Parathyroid adenoma (tissue), 2 donors: ENCODE data around the gene STAMBP.
"Not testable (repeated sequence)": the region's sequence is repeated elsewhere in the genome, so short reads cannot be mapped to it uniquely, and the experiment has no call there.

ENCODE experiments used
- H2AFZ ChIP-seq: fragments of 300-600 bp; sonication (generic); one replicate; pipeline ENCODE4 v1.7.0; 2017; ENCODE audit warnings: antibody characterized with exemption, mild to moderate bottlenecking
- H3K27ac ChIP-seq: fragments of 300-600 bp; sonication (generic); one replicate; pipeline ENCODE4 v1.7.0; 2017
- H3K27me3 ChIP-seq: fragments of 300-600 bp; sonication (generic); one replicate; pipeline ENCODE4 v1.7.0; 2017; ENCODE audit warnings: low read length; ENCODE audit not compliant: control insufficient read depth, insufficient read depth
- H3K36me3 ChIP-seq: fragments of 300-600 bp; sonication (generic); one replicate; pipeline ENCODE4 v1.7.0; 2017; ENCODE audit warnings: low read length; ENCODE audit not compliant: control insufficient read depth, insufficient read depth
- H3K4me1 ChIP-seq: fragments of 300-600 bp; sonication (generic); one replicate; pipeline ENCODE4 v1.7.0; 2017; ENCODE audit warnings: control low read depth
- H3K4me2 ChIP-seq: fragments of 300-600 bp; sonication (generic); one replicate; pipeline ENCODE4 v1.7.0; 2017; ENCODE audit warnings: low read length
- H3K4me3 ChIP-seq: fragments of 300-600 bp; sonication (generic); one replicate; pipeline ENCODE4 v1.7.0; 2017; ENCODE audit warnings: low read depth, low read length
- H3K79me2 ChIP-seq: fragments of 300-600 bp; sonication (generic); one replicate; pipeline ENCODE4 v1.7.0; 2017; ENCODE audit warnings: control low read depth
- H3K9ac ChIP-seq: fragments of 300-600 bp; sonication (generic); one replicate; pipeline ENCODE4 v1.7.0; 2017; ENCODE audit warnings: mild to moderate bottlenecking
- H3K9me3 ChIP-seq: fragments of 300-600 bp; sonication (generic); one replicate; pipeline ENCODE4 v1.7.0; 2017; ENCODE audit warnings: low read length; ENCODE audit not compliant: control insufficient read depth
- TF ChIP-seq, protein P1 (sequence below): fragments of 300-600 bp; sonication (generic); IDR thresholded peaks from one replicate; pipeline ENCODE4 v1.7.0; 2017; ENCODE audit warnings: antibody characterized with exemption, mild to moderate bottlenecking
- donor health status: primary hyperparathyroidism.

Gene STAMBP

DNA sequence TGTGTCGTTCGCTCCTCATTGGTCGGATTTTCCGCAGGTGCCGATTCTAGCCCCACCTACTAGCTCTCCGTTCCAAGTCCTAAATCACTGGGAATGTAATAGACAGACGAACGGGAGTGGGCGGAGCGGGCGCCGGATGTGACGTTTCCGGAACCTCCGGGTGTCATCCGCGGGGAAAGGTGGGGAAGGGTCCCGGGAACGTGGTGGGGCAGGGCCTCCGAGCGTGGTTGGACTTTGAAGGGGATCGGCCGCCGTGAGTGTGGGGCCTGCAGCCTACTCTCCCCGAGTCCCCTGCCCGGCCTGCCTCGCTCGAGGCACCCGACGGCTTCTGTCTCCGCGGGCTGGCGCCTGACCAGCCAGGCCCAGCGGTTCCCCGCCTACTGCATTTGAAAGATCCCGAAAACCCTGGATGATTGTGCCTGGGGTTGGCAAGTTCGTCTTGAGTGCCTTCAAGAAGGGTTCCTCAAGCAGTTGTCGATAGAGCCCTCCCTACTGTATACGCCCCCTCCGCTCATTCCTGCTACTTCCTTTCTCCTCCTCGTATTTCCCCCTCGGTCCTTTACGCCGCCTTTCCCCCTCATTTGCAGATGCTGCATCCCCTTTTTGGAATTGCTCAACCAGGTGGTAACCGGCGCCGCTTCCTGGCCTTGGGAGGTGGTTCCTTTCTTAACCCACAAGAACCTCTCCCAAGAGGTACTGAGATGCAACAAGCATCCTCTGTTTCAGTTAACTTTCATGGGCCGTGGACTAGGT lies at the start of gene STAMBP:
STAMBP (plus strand) TSS at position 144 of the 753 bp plus-strand sequence. CDS start 1,896 bp downstream, outside the sequence.
- H3K9me3 ChIP-seq: no peaks in the 10 kb centered on the region
- H3K4me3 ChIP-seq: peak within 1 kb of the TSS; percentile 88
- peak within 1 kb of the TSS; percentile 86 for H3K27ac ChIP-seq
- peaks cover 4% of the 10 kb centered on the region for H3K4me1 ChIP-seq
- H3K4me2 ChIP-seq: peak within 1 kb of the TSS; percentile 93
- peaks cover 13% of the 10 kb centered on the region for H3K79me2 ChIP-seq
- H2AFZ ChIP-seq: peak within 1 kb of the TSS; percentile 93
- TF ChIP-seq, protein P1, sequence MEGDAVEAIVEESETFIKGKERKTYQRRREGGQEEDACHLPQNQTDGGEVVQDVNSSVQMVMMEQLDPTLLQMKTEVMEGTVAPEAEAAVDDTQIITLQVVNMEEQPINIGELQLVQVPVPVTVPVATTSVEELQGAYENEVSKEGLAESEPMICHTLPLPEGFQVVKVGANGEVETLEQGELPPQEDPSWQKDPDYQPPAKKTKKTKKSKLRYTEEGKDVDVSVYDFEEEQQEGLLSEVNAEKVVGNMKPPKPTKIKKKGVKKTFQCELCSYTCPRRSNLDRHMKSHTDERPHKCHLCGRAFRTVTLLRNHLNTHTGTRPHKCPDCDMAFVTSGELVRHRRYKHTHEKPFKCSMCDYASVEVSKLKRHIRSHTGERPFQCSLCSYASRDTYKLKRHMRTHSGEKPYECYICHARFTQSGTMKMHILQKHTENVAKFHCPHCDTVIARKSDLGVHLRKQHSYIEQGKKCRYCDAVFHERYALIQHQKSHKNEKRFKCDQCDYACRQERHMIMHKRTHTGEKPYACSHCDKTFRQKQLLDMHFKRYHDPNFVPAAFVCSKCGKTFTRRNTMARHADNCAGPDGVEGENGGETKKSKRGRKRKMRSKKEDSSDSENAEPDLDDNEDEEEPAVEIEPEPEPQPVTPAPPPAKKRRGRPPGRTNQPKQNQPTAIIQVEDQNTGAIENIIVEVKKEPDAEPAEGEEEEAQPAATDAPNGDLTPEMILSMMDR: no peak
- peak within 1 kb of the TSS; percentile 41 for H3K9ac ChIP-seq
- H3K36me3 ChIP-seq: no peaks in the 10 kb centered on the region
- no peaks in the 10 kb centered on the region for H3K27me3 ChIP-seq

DNA sequence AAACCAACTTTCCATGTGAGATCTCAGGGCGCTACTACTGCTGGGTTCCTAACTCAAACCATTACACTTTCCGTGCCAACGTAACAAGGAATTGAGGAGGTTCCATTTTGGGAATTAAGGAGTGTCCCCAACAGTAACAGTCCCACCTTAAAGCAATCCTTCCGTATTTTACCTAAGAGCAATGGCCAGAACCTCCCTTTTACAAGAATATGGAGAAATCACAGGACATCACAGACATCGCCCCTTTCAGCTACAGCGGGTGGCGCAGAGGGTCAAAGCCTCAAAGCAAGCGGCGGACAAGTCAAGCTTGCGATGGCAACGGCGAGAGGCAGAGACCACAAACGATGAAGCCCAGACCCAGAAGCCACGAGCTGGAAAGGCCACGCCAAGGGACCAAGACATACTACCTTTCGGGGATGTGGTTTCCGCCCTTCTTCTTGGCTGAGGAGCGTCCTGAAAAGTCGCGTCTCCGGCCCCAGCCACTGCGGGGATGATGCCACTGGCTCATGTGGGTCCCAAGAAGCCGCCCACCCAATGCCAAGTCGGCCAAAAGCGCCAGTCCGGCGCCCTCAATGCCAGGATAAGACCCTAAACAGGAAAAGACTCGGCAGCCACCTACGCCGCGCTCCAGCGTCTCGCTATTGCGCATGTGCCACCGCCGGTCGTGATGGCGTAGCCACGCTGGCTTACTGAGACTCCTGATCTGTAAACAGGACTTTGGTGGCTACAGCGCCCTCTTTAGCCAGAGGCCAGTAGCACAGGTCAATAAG lies 49.1 kb upstream of the STAMBP start, which contains the start of gene DUSP11:
DUSP11 (minus strand) TSS at position 637 of the 770 bp plus-strand sequence; CDS start at position 508, 129 bp downstream.
- peak within 1 kb of the TSS; percentile 73 for H3K9ac ChIP-seq
- peak within 1 kb of the TSS; percentile 96 for H3K4me3 ChIP-seq
- H2AFZ ChIP-seq: peak within 1 kb of the TSS; percentile 96
- TF ChIP-seq, protein P1: peak; percentile 94
- H3K27ac ChIP-seq: peak within 1 kb of the TSS; percentile 78
- no peaks in the 10 kb centered on the region for H3K4me1 ChIP-seq
- peaks cover 10% of the 10 kb centered on the region for H3K79me2 ChIP-seq
- H3K9me3 ChIP-seq: no peaks in the 10 kb centered on the region
- peak within 1 kb of the TSS; percentile 90 for H3K4me2 ChIP-seq
- no peaks in the 10 kb centered on the region for H3K27me3 ChIP-seq
- H3K36me3 ChIP-seq: no peaks in the 10 kb centered on the region

DNA sequence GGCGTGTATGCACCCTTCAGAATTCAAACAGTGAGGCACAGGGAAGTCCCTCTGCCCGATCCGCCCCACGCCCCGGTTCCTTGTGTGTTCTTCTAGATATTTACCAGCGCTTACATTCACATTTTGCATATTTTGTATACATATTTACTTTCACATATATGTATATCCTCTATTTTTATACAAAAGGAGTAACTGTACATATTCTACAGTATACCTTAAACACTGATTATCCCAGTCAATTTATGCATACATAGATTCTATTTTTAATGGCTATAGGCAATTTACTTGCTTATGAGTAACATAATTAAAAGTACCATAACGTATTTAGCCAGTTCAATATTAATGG lies 48.6 kb upstream of the STAMBP start:
- Histone ChIP-seq H3K36me3 (no peaks in the 10 kb centered on the region), H3K4me1 (no peaks in the 10 kb centered on the region), H3K27ac (peak overlapping the region; percentile 78), H3K79me2 (peaks cover 10% of the 10 kb centered on the region), H2AFZ (peak overlapping the region; percentile 96), H3K27me3 (no peaks in the 10 kb centered on the region), H3K9me3 (no peaks in the 10 kb centered on the region), H3K4me2 (peak overlapping the region; percentile 90), H3K4me3 (peak overlapping the region; percentile 96), H3K9ac (no peak overlapping the region)
- TF ChIP-seq, protein P1: no peak

DNA sequence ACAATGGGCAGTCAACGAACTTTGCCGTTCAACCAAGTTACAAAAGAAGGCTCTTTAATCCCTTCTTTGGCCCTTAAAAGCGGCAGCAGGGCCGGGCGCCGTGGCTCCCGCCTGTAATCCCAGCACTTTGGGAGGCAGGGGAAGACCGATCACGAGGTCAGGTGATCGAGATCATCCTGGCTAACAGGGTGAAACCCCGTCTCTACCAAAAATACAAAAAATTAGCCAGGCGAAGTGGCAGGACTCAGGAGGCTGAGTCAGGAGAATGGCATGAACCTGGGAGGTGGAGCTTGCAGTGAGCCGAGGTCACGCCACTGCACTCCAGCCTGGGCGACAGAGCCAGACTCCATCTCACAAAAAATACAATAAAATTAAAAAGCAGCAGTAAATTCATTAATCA lies 45.4 kb upstream of the STAMBP start:
- not testable (repeated sequence) for H3K79me2 ChIP-seq, H3K9ac ChIP-seq, H3K4me3 ChIP-seq, H3K4me1 ChIP-seq, H3K27me3 ChIP-seq, H3K4me2 ChIP-seq, H3K36me3 ChIP-seq, H3K27ac ChIP-seq, H2AFZ ChIP-seq, H3K9me3 ChIP-seq

DNA sequence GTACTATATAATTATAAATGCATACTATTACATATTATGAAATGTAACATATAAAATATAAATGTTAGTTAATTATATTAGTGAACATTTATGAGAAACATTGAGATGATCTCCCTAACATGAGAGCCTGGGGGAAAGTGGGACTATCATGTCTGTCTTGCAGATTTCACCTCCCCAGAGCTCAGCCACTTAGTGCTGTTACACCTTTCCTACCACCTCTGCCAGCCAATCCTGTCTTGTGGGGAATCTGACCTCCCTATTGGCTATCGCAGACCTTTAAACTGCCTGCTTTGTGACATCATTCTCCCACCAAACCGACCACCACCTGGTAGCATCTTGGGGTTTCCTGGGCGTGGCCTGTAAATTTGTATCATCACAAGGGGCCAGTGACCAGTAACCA lies 44.9 kb upstream of the STAMBP start, which contains the start of gene C2orf78:
C2orf78 (plus strand) TSS at position 301 of the 400 bp plus-strand sequence. CDS start 127 bp downstream, outside the sequence.
- H3K4me3 ChIP-seq, H3K27me3 ChIP-seq, H3K27ac ChIP-seq, H3K9me3 ChIP-seq, H3K79me2 ChIP-seq, H3K4me2 ChIP-seq, H2AFZ ChIP-seq, H3K9ac ChIP-seq, H3K4me1 ChIP-seq, H3K36me3 ChIP-seq: not testable (repeated sequence)
